GM21390 (cell line): ENCODE measurements around the gene LDLRAD3.
"Not testable (repeated sequence)": the region's sequence is repeated elsewhere in the genome, so short reads cannot be mapped to it uniquely, and the experiment has no call there.

Source experiments
- ATAC-seq: cut with Tn5 transposase; IDR thresholded peaks from one replicate; pipeline ENCODE4 v1.9.1; 2021; ENCODE audit not compliant: unreplicated experiment

LDLRAD3 gene

DNA sequence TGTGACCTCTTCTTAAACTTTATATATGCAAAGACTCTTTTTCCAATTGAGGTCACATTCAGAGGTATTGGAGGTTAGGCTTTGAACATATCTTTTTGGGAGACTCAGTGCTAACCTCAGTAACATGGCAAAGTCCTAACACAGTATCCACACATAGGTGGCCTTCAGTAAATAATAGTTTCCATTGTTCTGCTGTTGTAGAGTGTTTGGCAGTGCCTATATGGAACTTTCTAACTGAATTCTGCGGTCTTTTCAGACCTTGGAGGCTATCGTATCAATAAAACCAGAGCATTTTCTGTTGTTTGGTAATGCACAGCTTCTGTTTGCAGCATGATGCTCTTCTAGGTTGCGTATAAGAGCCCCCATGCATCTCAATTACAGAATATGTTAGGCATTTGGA is 47.0 kb downstream of the LDLRAD3 start:
- no peak for ATAC-seq

DNA sequence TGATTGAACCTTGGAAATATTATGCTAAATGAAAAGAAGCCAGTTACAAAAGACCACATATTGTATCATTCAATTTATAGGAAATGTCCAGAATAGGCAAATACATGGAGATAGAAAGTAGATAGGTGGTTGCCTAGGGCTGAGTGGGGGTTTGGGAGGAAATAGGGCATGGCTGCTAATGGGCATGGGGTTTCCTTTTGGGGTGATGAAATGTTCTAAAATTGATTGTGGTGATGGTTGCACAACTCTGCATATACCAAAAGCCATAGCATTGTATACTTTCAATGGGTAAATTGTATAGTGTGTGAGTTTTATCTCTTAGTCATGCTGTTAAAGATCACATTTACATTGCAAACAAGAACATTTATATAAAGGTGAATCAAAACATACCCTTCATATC is 48.7 kb downstream of the LDLRAD3 start:
- ATAC-seq = no peak

DNA sequence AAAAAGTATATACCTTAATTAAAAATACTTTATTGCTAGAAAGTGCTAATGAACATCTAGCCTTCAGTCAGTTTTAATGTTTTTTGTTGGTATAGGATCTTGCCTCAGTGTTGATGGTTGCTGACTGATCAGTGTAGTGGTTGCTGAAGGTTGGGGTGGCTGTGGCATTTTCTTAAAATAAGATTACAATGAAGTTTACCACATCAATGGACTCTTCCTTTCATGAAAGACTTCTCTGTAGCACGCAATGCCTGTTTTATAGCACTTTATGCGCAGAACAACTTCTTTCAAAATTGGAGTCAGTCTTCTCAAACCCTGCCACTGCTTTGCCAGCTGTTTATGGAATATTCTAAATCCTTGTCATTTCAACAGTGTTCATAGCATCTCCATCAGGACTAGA is 50.6 kb downstream of the LDLRAD3 start:
- no peak for ATAC-seq

DNA sequence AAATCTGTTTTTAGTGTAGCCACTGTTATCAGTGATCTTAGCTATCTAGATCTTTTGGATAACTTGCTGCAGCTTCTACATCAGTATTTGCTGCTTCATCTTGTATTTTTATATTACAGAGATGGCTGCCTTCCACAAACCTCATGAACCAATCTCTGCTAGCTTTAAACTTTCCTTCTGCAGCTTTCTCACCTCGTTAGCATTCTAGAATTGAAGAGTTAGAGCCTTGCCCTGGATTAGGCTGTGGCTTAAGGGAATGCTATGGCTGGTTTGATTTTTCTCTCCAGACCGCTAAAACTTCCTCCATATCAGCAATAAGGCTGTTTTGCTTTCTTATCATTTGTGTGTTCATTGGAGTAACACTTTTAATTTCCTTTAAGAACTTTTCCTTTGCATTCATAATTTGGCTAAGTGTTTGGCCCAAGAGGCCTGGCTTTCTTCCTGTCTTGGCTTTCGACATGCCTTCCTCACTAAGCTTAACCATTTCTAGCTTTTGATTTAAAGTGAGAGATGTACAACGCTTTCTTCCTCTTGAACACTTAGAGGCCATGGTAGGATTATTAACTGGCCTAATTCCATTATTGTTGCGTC is 51.9 kb downstream of the LDLRAD3 start:
- no peak for ATAC-seq

DNA sequence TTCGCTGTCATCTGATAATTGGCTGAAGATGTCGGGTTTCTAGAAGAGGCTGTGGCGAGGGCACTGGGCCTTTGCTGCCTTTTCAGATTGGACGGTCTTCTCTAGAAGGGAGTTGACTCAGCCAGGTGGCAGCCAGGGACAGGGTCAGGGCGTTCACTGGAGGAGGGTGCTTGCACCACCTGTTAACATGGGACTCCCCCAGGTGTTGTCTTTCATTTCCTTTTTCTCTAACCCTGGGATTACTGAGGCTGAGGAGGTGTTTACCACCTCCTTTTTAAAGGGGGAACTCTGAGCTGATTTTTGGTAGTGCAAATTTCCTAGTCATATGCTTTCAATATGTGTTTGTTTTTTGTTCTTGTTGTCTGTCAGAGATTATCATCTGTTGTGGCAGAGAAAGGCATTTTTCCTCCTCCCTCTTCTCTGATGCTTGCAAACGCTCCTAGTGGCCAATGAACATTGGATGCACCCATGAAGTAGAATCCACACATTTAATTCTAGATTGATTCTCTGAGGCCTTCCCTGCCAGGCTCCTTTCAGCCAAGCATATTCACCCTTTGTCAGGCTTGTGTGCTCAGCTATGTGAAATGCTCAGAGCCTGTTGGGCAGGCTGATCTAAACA is 54.1 kb downstream of the LDLRAD3 start:
- ATAC-seq = no peak

DNA sequence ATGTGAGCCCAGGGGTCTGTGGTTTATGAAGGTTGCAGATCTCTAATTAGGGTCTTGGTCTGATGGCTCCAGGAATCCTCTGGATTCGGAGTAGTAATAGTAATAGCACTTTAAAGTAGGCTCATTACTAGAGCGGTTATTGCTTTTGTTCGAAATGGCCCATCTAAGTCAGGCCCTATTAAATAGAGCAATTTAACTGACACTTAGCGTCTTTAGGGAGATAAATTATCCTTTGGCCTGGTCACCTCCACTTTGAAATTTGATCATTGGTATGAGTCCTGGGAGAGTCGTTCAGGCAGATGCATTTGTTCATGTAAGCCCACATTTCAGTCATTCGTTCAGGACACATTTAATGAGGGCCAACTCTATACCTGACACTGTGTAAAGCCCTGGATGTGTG is 54.8 kb downstream of the LDLRAD3 start:
- ATAC-seq = no peak

DNA sequence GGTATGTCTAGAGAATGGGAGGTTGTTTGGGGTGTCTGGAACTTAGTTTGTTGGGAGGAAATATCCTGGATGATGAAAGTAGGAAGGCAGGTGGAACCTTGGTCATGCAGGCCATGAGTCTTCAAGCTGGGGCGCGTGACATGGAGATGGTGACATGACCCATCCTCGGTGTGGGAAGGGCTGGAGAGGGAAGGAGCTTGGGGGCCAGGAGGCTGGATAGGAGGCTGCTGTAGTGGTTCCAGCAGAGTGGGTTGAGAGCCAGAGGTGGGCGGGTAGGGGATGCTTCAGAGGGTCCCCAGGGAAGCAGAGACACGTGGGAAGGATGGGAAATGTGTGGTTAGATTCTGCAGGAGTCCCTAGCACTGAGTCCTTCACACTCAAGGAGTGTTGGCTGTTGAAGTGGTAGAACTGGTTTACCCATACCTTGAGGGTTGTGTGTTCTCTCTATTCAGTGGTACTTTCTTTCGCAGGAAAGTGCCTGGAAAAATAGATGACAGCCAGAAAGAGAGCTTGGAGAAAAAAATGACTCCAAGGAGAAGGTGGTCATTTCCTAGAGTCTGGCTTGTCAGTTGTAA is 56.8 kb downstream of the LDLRAD3 start:
- no peak for ATAC-seq

DNA sequence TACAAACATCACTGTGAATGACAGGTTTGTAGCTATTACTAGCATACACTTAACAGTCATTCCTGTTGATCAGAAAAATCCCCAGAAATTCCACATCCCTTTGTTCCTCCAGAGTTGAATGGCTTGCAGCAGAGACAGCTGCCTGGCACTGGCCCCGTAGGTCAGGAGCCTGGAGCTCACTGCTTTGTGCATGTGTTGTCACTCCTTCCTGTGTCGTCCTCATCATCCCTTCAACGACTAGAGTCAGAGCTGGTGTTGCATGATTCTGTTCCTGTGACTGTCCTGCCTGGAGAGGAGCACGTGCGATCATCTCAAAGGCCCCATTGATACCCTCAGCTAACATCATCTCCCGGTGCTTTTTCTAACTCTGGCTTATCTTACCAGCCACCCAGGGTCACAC is 58.3 kb downstream of the LDLRAD3 start:
- no peak for ATAC-seq

DNA sequence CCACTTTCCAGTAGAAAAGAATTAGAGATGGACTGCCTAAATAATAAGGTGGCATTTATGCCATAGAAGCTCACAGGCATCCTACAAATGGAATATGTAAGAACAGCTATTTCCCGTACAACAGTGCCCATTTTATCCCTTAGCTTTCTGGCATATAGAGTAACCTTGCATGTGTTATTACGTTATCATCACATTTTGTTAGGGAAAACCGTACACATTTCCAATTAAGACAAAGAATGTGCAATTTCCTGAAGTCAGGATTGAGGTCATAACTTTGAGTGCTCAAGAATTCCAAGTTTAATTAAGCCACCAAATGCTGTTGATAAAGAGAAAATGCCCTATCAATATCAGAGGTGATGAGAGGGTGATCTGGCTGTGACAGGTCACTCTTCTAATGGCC is 58.9 kb downstream of the LDLRAD3 start:
- no peak for ATAC-seq

DNA sequence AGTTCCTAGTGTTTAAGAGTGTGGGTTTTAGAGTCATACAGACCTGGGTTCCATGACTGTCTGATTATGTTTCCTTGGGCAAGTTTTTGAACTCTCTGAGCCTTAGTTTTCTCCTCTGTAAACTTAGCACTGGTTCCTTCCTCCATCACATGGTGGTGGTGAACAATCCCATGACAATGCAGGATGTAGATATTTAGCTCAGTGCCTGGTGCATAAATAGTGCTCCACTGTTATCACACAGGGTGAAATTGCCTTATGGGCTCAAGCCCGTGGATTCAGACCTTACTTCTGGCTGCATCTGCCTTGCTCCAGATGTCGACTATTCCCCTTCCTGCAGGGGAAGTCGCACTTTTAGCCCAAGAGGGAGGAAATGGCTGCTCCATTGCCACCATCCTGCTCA is 62.7 kb downstream of the LDLRAD3 start:
- ATAC-seq = no peak

DNA sequence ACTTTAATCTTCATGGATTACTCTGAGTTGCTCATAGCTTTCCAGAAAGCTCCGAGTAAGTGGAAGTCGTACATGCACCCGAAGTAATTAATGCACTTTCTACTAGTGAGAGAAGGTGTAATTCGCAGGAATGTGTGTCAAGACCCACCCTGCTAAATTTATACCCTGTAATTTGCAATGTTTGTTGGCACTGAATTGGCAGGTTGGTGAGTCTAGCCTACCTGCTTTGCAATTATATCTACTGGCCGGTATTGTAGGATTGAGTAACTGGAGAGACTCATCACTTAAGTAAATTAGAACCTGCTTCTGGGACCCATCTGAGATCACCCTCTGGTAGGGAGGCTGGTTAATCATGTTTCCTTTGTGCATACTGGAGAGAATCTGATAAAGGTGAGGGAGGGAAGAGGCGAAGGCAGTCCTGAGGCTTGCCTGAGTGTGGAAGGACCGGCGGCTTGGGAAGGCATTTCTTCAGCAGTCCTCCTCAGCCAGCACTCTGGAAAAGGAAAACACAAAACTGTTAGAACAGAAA is 63.3 kb downstream of the LDLRAD3 start:
- ATAC-seq = no peak

DNA sequence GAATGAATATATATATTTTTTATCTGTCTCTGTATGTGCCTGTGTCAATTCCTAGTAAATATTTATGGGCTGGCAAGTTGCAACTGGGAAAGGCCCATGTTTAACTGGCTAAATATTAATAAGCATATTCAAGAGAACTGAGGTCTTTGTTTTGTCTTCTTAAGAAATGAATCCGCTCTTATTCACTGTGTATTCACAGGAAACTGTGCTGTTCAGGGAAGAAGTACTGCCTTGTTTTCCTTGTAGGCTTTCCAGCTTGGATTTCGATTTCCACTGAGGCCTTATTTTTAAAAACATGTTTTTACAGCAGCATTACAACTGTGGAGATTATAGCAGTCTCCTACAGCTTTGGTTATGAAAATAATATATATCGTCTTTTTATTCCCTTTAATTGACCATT is 64.7 kb downstream of the LDLRAD3 start:
- ATAC-seq = no peak

DNA sequence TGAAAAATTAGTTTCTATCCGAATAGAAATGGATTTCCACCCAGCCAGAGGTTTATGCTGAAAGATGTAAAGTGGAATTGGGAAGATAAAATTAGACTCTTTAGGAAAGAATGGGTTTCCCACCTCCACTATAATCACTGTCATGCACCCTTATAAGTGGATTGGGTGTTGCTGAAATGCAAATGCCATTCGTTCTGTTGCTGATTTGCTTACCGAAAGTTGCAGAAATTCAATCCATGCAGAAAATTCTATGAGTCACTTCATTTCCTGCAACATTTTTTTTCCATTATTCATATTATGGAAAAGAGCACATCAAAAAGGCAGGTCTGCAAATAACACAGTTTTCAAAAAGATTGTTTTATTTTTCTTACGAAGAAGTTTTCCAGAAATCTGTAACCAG is 65.6 kb downstream of the LDLRAD3 start:
- ATAC-seq = no peak

DNA sequence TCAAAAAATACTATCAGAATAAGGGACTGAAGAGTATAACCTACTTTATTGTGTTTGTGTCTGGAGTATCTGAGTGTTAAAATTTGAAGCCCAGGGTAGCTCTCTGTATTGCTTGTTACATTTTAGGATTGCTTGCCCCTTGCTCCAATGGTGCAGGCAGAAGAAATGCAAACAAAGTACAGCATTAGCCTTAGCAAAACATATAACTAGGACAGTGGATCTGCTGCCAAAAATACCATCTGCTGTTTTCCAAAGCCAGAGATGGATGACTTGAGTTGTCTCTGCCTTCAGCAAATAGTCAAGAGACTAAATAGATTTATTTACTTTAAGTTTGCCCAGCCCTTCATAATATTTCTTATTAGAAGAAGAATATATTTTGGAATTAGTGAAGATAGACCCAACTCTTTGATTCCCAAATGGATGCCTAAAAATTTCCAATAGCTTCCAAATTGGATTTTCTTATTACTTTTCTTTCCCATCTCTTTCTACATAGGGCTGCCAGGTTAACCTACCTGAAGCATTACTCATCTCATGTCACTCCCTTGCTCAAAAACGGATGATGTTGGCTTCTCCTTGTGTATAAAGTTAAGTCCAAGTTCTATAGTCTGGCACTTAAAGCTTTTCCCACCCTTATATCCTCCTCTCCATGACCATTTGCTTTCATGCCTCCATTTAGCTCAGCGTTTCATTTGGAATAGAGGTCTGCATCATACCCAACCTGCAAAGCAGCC is 66.3 kb downstream of the LDLRAD3 start:
- ATAC-seq = no peak

DNA sequence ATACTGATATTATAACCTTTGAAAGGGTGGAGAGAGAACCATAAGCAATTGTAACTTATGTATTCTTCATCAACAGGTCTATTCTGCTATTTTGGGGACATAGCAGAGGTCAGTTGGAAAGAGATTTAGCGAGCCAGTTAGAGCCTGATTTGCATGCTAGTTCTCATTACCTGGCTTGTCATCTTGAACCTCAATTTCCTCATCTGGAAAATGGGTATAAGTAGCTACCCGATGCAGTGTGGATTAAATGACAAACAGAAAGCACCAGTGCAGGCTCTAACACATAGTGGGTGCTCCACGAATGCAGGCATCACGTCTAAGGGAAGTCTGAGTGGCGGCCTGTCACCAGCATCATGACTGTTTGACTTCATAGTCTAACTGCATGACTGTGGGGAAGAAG is 67.7 kb downstream of the LDLRAD3 start:
- ATAC-seq = no peak

DNA sequence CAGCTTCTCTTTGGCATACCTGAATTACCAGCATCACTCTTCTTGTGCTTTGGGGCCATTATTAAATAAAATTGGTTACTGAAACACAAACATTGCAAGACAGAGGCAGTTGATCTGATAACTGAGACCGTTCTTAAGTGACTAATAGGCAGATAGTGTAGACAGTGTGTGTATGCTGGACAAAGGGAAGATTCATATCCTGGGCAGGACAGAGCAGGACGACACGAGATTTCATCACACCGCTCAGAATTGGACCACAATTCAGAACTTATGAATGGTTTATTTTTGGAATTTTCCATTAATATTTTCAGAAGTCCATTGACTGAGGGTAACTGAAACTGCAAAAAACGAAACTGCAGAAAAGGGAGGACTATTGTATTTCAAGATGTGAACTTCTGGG is 68.6 kb downstream of the LDLRAD3 start:
- ATAC-seq = no peak

DNA sequence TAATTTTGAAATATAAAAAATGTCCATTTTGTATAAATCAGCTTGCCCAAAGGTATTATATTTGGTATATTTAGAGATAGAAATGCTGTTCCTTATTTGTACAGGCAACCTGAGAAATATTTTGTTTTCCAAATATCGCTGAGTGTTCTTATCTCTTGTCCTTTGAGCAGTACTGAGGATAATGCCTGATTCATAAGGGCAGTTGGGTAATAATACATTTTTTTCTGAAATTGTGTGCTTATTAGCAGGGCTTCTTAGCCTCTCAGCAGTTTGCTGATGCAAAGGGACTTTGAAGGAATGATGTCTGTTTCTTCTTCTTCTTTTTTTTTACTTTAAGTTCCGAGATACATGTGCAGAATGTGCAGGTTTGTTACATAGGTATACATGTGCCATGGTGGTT is 69.1 kb downstream of the LDLRAD3 start:
- ATAC-seq = no peak

DNA sequence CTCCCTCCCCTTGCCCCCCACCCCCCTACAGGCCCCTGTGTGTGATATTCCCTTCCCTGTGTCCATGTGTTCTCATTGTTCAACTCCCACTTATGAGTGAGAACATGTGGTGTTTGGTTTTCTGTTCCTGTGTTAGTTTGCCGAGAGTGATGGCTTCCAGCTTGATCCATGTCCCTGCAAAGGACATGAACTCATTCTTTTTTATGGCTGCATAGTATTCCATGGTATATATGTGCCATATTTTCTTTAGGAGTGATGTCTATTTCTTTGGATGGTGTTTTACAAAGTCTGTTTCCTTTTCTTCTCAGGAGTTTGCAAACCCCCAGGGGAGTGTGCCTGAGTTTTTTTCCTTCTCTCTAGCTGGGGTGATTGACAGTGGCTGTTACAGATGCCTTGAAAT is 69.6 kb downstream of the LDLRAD3 start:
- not testable (repeated sequence) for ATAC-seq

DNA sequence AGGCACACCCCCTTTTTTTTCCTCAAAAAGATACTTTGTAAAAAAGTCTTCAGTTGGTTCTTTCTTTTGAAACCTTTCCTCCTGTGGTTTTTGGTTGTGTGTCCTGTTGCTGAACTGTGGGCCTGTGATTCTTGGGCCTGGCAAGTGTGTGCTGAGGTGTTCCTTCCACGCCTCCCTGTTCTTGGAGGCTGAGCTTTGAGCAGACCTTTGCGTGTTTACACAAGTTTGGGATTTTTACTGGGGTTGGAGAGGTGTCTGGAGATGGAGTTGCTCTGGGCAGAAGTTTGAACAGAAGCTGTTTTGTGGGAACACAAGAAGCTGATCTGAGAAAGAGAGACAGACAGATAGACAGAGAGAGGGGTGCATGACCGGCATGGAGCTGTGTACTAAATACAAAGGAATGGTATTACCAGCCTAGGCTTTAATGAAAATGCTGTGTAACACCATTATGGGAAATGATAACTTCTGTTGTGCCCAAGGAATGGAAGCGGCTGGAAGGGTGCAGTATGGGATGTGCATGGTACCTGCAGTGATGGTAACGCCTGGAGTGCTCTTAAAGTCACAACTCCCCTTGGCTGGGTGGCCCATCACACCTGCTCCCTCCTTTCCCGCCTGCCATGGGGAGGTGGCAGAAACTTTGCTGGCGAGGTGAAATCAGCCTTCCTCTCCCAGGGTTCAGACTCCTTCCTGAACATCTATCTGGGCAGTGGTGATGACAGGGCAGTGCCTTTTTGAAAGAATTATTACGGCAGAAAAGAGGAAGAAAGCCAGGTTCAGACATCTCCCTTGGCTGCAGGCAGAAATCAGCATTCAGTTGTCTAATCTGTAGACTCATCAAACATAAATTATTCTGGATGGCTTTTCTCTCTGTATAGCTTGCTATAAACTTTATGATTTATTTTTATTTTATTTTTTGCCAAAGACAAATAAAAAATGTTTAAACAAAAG is 70.4 kb downstream of the LDLRAD3 start:
- ATAC-seq = no peak

DNA sequence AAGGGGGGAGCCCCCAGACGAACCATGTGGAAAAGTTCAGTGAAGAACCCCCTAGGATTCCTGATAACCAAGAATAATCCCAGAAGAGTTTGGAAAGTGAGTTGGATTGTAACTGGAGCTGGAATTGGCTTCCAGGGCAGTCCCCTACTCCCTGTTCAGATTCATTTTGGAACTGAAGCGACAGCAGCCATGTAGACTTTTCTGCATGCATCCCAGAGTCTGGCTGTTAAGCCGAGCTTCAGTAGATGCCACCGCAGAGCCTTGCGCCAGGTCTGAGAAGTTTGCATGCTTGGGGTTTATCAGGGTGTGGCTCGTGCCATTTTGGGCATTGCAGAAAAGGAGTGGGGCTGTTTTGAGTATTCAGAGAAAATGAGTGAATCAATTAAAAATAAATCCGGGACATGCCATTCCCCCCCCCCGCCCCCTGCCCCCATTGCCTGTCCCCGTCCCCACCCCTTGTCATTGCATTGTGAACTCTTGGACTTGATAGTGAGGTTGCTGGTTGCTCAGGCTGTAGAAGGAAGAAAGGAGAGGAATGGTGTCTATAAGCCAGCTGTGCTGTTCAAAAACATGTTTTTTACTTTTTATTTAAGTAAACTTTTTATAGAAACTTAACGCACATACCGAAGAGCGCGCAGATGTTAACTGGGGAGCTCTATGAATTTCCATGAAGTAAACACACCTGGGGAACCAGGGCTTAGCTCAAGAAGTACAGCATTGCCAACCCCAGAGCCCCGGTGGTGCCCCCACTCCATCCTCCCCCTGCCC is 71.2 kb downstream of the LDLRAD3 start:
- no peak for ATAC-seq
